Measurements from ENCODE around the gene ASPSCR1. TPM values are rescaled to one million over a fixed set of nuclear protein-coding genes. Genes with fewer than 3 reads are reported as not detected.

ASPSCR1 gene
- total RNA-seq, 1 donor from 2014 or later = 50.0 TPM

DNA sequence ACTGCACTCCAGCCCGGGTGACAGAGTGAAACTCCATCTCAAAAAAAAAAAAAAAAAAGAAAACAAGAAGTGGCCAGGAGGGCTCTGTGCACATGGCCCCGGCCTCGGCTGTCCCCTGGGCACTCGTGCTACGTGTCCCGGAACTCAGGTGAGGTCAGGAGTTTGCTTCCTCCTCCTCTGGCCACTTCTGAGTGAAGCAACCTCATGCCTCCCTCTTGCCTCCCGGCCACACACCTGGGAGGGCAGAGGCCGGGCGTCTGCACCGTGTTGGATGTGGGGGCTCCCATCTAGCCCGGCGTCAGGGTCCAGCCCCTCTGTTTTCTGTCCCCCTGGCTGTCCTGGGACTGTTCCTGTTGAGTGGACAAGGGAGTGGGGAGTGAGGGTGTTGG is 22.2 kb downstream of the ASPSCR1 start:
- H3K36me3 Mint-ChIP-seq (ENCODE audit: low read depth) = peaks cover 10% of the 10 kb centered on the region
- TF ChIP-seq, protein P1, sequence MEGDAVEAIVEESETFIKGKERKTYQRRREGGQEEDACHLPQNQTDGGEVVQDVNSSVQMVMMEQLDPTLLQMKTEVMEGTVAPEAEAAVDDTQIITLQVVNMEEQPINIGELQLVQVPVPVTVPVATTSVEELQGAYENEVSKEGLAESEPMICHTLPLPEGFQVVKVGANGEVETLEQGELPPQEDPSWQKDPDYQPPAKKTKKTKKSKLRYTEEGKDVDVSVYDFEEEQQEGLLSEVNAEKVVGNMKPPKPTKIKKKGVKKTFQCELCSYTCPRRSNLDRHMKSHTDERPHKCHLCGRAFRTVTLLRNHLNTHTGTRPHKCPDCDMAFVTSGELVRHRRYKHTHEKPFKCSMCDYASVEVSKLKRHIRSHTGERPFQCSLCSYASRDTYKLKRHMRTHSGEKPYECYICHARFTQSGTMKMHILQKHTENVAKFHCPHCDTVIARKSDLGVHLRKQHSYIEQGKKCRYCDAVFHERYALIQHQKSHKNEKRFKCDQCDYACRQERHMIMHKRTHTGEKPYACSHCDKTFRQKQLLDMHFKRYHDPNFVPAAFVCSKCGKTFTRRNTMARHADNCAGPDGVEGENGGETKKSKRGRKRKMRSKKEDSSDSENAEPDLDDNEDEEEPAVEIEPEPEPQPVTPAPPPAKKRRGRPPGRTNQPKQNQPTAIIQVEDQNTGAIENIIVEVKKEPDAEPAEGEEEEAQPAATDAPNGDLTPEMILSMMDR (IDR thresholded peaks at IDR 0.05) = no peak
- no peak overlapping the region for H3K4me3 Mint-ChIP-seq
- no peaks in the 10 kb centered on the region for H3K9me3 Mint-ChIP-seq
- POLR2A ChIA-PET = no interaction called here
- no peaks in the 10 kb centered on the region for H3K4me1 Mint-ChIP-seq
- intact Hi-C loops (cut with micrococcal nuclease) = no loop called here
- CTCF ChIA-PET = no interaction called here
- DNase-seq (no peak), ATAC-seq (ENCODE audit: low read depth) (no peak)
- H3K27me3 Mint-ChIP-seq = no peaks in the 10 kb centered on the region
- H3K27ac Mint-ChIP-seq = no peak overlapping the region

- H3K27me3 Mint-ChIP-seq = no peaks in the 10 kb centered on the region
- H3K9me3 Mint-ChIP-seq = no peaks in the 10 kb centered on the region
- DNase-seq (no peak), ATAC-seq (ENCODE audit: low read depth) (no peak)
- H3K4me3 Mint-ChIP-seq = no peak overlapping the region
- POLR2A ChIA-PET = no interaction called here
- no peak overlapping the region for H3K27ac Mint-ChIP-seq
- CTCF ChIA-PET = no interaction called here
- TF ChIP-seq, protein P1 (IDR thresholded peaks at IDR 0.05) = no peak
- intact Hi-C loops (cut with micrococcal nuclease) = no loop called here
- H3K36me3 Mint-ChIP-seq (ENCODE audit: low read depth) = peaks cover 10% of the 10 kb centered on the region
- H3K4me1 Mint-ChIP-seq = no peaks in the 10 kb centered on the region
These were observed 22.8 kb downstream of the ASPSCR1 start for GRCh38 chr17:81999976-82000802.

DNA sequence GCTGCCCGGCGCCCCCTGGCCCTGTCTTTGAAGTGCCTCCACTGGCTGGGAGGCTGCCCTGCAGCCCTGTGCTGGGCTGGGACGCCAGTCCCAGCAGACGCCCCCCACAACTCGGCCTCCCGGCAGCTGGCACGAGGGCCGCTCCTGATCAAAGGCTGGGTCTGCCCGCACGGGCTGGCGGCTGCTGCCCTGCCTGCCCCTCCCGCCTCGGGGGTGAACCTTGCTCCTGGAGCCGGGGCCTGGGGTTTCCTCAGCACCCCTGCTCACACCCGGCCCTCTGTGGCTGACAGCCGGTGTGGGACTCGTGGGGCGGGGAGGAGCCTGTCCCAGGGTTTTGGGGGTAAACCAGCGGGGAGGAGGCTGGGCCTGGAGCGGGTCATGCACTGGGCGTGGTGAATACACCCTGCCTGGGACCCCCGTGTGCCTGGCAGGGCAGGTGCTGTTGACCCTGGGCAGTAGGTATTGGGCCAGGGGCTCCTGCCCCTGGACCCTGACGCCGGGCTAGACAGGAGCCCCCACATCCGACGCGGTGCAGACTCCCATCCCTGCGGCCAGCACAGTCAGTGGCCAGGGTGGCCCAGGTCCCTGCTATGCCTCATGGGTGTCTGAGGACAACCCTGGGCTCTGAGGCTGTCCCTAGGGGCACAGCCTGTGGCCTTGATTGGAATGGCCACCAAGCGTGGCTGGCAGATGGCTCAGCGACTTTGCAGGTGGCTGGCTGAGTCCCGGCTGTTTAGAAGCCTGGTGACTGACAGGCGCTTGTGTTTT is 23.6 kb downstream of the ASPSCR1 start:
- H3K4me1 Mint-ChIP-seq = no peaks in the 10 kb centered on the region
- H3K27me3 Mint-ChIP-seq = no peaks in the 10 kb centered on the region
- H3K36me3 Mint-ChIP-seq (ENCODE audit: low read depth) = peaks cover 10% of the 10 kb centered on the region
- ATAC-seq (ENCODE audit: low read depth) (no peak), DNase-seq (no peak)
- POLR2A ChIA-PET = no interaction called here
- TF ChIP-seq, protein P1 (IDR thresholded peaks at IDR 0.05) = no peak
- H3K9me3 Mint-ChIP-seq = no peaks in the 10 kb centered on the region
- CTCF ChIA-PET = no interaction called here
- H3K27ac Mint-ChIP-seq = no peak overlapping the region
- H3K4me3 Mint-ChIP-seq = no peak overlapping the region
- intact Hi-C loops (cut with micrococcal nuclease) = no loop called here

- Mint-ChIP-seq H3K36me3 (ENCODE audit: low read depth) (peaks cover 10% of the 10 kb centered on the region), H3K27me3 (no peaks in the 10 kb centered on the region), H3K4me3 (no peak overlapping the region), H3K9me3 (no peaks in the 10 kb centered on the region), H3K27ac (no peak overlapping the region), H3K4me1 (no peaks in the 10 kb centered on the region)
- TF ChIP-seq, protein P1 (IDR thresholded peaks at IDR 0.05) = no peak
- DNase-seq (no peak), ATAC-seq (ENCODE audit: low read depth) (no peak)
- ChIA-PET CTCF (no interaction called here), POLR2A (no interaction called here)
- intact Hi-C loops (cut with micrococcal nuclease) = no loop called here
These were observed 24.2 kb downstream of the ASPSCR1 start for GRCh38 chr17:82001571-82002056.

Measured in activated B cell treated with CpG ODN at 0.5 μM for 24 hours (primary cell).